HFF-Myc (cell line): ENCODE results near the gene HDAC4.

Source experiments
- DNase-seq: peaks from one replicate; pipeline ENCODE4 v3.0.0-alpha.2; 2011; ENCODE audit warnings: low read depth; ENCODE audit errors: extremely low read depth
- H3K4me3 ChIP-seq: replicated peaks from 2 replicates; pipeline ENCODE4 v1.5.1; 2011; ENCODE audit warnings: low read depth, mild to moderate bottlenecking, control low read depth, low read length
- CTCF ChIP-seq: IDR thresholded peaks from 2 replicates; pipeline ENCODE4 v1.5.1; 2012; ENCODE audit warnings: mild to moderate bottlenecking, low read depth, low read length, control low read depth; ENCODE audit errors: missing control alignments

Gene HDAC4

GRCh38 chr2:239142296-239142695 lies 258.5 kb downstream of the HDAC4 start:
- no peak overlapping the region for H3K4me3 ChIP-seq
- no peak for DNase-seq
- TF ChIP-seq CTCF = no peak

GRCh38 chr2:239141021-239141760 lies 259.6 kb downstream of the HDAC4 start:
- no peak for TF ChIP-seq CTCF
- DNase-seq = no peak
- no peak overlapping the region for H3K4me3 ChIP-seq

- no peak for TF ChIP-seq CTCF
These were observed 260.3 kb downstream of the HDAC4 start for GRCh38 chr2:239140346-239141020.

GRCh38 chr2:239139566-239139965 lies 261.3 kb downstream of the HDAC4 start:
- H3K4me3 ChIP-seq = no peak overlapping the region
- no peak for DNase-seq
- no peak for TF ChIP-seq CTCF

More at GRCh38 chr2:239140346-239141020, 260.3 kb downstream of the HDAC4 start:
- H3K4me3 ChIP-seq = no peak overlapping the region
- no peak for DNase-seq

GRCh38 chr2:239139101-239139500 lies 261.7 kb downstream of the HDAC4 start:
- no peak for DNase-seq
- no peak overlapping the region for H3K4me3 ChIP-seq
- no peak for TF ChIP-seq CTCF

GRCh38 chr2:239138610-239139009 lies 262.2 kb downstream of the HDAC4 start:
- TF ChIP-seq CTCF = no peak

More at GRCh38 chr2:239138610-239139009, 262.2 kb downstream of the HDAC4 start:
- H3K4me3 ChIP-seq = no peak overlapping the region
- DNase-seq = no peak
